Measurements from ENCODE around the gene OPRPN. TPM values are rescaled to one million over a fixed set of nuclear protein-coding genes. Genes with fewer than 3 reads are reported as not detected.

OPRPN gene, protein sequence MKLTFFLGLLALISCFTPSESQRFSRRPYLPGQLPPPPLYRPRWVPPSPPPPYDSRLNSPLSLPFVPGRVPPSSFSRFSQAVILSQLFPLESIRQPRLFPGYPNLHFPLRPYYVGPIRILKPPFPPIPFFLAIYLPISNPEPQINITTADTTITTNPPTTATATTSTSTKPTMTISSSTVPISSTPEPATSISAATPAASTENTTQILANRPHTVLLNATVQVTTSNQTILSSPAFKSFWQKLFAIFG
- total RNA-seq: not detected

DNA sequence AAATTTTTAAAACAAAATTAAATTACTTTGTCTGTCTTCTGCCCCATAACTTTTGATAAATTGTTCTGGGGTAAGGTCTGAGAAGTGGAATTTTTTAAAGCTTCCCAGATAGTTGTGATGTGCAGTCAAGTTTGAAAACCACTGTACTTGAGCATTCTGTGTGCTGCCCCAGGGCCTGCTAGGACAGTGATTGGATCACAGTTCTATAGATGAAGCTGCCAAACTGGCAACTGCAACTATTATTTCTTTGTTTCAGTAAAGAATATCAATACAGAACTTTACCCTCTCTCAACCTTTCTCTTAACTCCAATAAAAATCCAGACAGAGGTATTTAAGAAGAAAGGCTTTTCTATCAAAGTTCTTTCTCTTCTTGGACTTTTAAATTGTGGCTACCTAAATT lies at the start of gene OPRPN:
Gene OPRPN, plus strand, starts transcription at position 361 of the 400 bp plus-strand sequence. CDS start 1,346 bp downstream, outside the sequence.
- no peaks in the 10 kb centered on the region for H3K36me3 ChIP-seq
- no peaks in the 10 kb centered on the region for H3K4me1 ChIP-seq
- no peak within 1 kb of the TSS for H3K4me3 ChIP-seq (replicated peaks in 1 of 3)
- TF ChIP-seq, protein P1, sequence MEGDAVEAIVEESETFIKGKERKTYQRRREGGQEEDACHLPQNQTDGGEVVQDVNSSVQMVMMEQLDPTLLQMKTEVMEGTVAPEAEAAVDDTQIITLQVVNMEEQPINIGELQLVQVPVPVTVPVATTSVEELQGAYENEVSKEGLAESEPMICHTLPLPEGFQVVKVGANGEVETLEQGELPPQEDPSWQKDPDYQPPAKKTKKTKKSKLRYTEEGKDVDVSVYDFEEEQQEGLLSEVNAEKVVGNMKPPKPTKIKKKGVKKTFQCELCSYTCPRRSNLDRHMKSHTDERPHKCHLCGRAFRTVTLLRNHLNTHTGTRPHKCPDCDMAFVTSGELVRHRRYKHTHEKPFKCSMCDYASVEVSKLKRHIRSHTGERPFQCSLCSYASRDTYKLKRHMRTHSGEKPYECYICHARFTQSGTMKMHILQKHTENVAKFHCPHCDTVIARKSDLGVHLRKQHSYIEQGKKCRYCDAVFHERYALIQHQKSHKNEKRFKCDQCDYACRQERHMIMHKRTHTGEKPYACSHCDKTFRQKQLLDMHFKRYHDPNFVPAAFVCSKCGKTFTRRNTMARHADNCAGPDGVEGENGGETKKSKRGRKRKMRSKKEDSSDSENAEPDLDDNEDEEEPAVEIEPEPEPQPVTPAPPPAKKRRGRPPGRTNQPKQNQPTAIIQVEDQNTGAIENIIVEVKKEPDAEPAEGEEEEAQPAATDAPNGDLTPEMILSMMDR (IDR thresholded peaks at IDR 0.05): no peak
- TF ChIP-seq POLR2A (IDR thresholded peaks at IDR 0.05): no peak
- intact Hi-C loops (cut with DNase I): no loop called here
- H3K27ac ChIP-seq: no peak within 1 kb of the TSS
- no peaks in the 10 kb centered on the region for H3K9me3 ChIP-seq
- DNase-seq: no peak
- no peaks in the 10 kb centered on the region for H3K27me3 ChIP-seq

DNA sequence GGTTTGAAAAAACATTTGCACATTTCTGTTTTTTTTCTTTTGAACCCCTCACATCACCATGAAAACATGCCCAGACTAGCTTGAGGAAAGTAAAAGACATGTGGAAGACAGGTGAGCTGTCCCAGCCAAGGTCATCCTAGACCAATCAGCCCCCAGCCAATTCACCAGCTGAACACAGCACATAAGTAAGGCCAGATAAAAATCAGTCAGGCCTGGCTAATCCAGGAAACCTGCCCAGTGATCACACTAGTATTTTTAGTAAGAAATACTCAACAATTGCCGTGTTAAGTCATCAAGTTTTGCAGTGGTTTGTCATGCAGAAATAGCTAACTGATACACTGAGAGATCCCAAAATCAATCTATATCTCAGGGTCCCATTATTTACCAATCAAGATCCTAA lies 41.6 kb upstream of the OPRPN start:
- peak; percentile 69 to 79 for DNase-seq
- Histone ChIP-seq H3K27ac (peak overlapping the region in 1 of 3 donors; percentile 8), H3K4me3 (replicated peaks in 1 of 3) (no peak overlapping the region), H3K4me1 (peaks cover 0 to 10% of the 10 kb centered on the region in 2 donors), H3K36me3 (no peaks in the 10 kb centered on the region), H3K9me3 (no peaks in the 10 kb centered on the region), H3K27me3 (no peaks in the 10 kb centered on the region)
- intact Hi-C loops (cut with DNase I): no loop called here
- WGBS, 2 donors: 19 to 33% methylated on average over 1 of the region's 1 CpG
- TF ChIP-seq, protein P1 (IDR thresholded peaks at IDR 0.05): no peak
- no peak for TF ChIP-seq POLR2A (IDR thresholded peaks at IDR 0.05)

DNA sequence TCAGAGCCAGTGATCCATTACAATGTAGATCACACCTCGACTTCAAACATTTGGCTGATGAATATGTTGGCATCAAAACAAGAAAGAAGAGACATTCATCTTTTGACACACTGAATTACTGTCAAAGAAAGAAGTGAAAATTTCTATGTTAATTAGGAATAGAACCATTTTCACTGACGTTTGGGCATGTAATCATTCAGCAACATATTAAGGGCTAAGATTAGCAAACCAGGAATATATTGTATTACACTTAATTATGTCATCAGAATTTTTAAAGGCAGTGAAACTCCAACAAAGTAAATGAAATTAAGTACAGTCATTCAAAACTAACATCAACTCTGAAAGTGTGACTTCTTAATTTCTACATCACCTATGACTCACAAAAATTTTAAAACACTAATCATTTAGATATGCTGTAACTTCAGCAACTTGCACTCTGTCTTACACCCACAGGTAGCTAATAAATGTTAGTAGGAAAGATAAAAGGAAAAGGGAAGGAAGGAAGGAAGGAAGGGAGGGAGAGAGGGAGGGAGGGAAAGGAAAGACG lies 38.6 kb upstream of the OPRPN start:
- TF ChIP-seq, protein P1 (IDR thresholded peaks at IDR 0.05): no peak
- no peak for TF ChIP-seq POLR2A (IDR thresholded peaks at IDR 0.05)
- Histone ChIP-seq H3K27me3 (no peaks in the 10 kb centered on the region), H3K36me3 (no peaks in the 10 kb centered on the region), H3K4me1 (peaks cover 0 to 10% of the 10 kb centered on the region in 2 donors), H3K9me3 (no peaks in the 10 kb centered on the region), H3K27ac (no peak overlapping the region), H3K4me3 (replicated peaks in 1 of 3) (no peak overlapping the region)
- 47 to 53% methylated on average over 3 of the region's 3 CpGs for WGBS, 2 donors
- no peak for DNase-seq
- intact Hi-C loops (cut with DNase I): no loop called here

DNA sequence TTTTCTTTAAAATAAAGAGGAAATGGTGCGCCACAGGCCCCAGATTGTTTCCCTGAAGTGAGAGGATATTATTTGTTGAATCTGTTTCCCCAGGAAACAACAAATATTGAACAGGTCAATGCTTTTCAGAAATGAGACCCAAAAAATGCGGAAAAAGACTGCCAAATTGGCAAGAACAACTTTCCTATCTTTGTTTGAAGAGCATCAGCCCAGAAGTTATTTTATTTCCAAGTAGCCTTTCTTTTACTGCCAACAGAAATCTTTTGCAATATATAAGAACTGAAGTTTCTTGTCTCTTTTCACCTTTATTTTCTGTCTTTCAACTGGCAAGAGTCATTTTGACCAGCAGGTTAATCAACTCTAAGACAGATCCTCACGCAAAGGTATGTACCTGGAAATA lies 37.3 kb upstream of the OPRPN start, which contains the start of gene SMR3A:
Gene SMR3A, plus strand, starts transcription at position 301 of the 400 bp plus-strand sequence. CDS start 1,356 bp downstream, outside the sequence.
- DNase-seq: no peak
- TF ChIP-seq POLR2A (IDR thresholded peaks at IDR 0.05): no peak
- TF ChIP-seq, protein P1 (IDR thresholded peaks at IDR 0.05): no peak
- intact Hi-C loops (cut with DNase I): no loop called here

DNA sequence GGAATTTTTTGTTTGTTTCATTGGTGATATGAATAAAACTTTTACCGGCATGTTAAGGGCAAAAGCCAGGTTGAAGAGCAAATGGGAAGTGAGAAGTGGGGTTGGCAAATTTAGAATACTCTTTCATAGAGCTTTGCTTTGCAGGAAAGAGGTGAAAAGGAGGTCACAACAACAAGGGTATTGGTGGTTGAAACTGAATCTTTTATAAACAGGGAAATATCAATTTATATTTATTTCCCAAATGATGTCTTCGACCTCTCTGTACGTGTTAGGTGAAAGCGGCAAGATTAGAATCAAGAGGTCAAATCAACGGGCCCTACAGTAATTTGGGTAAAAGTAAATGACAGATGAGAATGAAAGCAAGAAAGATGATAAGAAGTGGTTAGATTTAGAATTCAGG lies 33.7 kb upstream of the OPRPN start:
- H3K9me3 ChIP-seq: no peaks in the 10 kb centered on the region
- WGBS, 2 donors: 94 to 95% methylated on average over 5 of the region's 5 CpGs
- TF ChIP-seq POLR2A (IDR thresholded peaks at IDR 0.05): no peak
- TF ChIP-seq, protein P1 (IDR thresholded peaks at IDR 0.05): no peak
- H3K4me3 ChIP-seq (replicated peaks in 1 of 3): no peak overlapping the region
- no peak overlapping the region for H3K27ac ChIP-seq
- H3K36me3 ChIP-seq: no peaks in the 10 kb centered on the region
- H3K27me3 ChIP-seq: no peaks in the 10 kb centered on the region
- peaks cover 0 to 5% of the 10 kb centered on the region in 2 donors for H3K4me1 ChIP-seq
- no peak for DNase-seq
- intact Hi-C loops (cut with DNase I): no loop called here

More for the DNA sequence above, 37.3 kb upstream of the OPRPN start, which contains the start of gene SMR3A:
- 48 to 62% methylated on average over 3 of the region's 3 CpGs for WGBS, 2 donors
- H3K27me3 ChIP-seq: no peaks in the 10 kb centered on the region
- H3K4me3 ChIP-seq (replicated peaks in 1 of 3): no peak within 1 kb of the TSS
- H3K4me1 ChIP-seq: peaks cover 0 to 10% of the 10 kb centered on the region in 2 donors
- H3K27ac ChIP-seq: peak within 1 kb of the TSS in 1 of 3 donors; percentile 9
- H3K9me3 ChIP-seq: no peaks in the 10 kb centered on the region
- H3K36me3 ChIP-seq: no peaks in the 10 kb centered on the region

Measured in thyroid gland (tissue), 4 donors.